B cell (primary cell): ENCODE data around the gene CERS1.

Source experiments
- EZH2 ChIP-seq: IDR thresholded peaks from 2 replicates; pipeline ENCODE4 v1.6.1; 2012; ENCODE audit warnings: borderline replicate concordance, low read depth, mild to moderate bottlenecking, moderate library complexity, low read length; ENCODE audit not compliant: insufficient read depth, poor library complexity, severe bottlenecking
- TF ChIP-seq, protein P1 (sequence below): fragments of 200-600 bp; IDR thresholded peaks from one replicate; pipeline ENCODE4 v1.8.0; 2022; ENCODE audit warnings: antibody characterized with exemption, mild to moderate bottlenecking

DNA sequence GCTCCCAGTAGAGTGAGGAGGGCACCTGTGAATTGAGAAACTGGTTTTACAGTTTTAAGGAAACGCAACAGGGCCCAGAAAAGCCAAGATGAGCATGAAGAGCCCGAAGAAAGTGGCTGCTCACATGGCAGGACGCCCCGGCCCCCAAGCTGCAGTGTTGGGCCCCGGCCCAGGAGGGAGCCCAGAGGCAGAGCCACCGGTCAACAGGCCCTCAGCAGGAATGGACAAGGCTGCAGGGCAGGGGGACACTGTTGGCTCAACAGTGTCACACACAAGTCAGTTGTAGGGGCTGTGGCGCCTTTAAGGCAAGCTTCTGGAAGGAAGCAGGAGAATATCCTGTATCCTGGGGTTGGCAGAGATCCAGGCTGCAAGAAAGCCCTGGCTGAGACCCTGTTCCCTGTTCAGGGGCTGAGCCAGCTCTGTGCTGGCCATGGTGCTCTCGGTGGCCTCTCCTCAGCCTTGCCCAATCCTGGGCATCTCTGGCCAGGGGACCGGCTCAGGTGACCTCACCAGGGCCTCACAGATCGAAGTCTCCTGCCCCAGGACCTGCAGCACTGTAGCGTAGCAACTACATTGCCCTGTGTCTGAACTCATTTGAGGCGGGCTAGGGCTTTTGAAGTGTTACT, 36.2 kb downstream of the CERS1 start:
- TF ChIP-seq, protein P1, sequence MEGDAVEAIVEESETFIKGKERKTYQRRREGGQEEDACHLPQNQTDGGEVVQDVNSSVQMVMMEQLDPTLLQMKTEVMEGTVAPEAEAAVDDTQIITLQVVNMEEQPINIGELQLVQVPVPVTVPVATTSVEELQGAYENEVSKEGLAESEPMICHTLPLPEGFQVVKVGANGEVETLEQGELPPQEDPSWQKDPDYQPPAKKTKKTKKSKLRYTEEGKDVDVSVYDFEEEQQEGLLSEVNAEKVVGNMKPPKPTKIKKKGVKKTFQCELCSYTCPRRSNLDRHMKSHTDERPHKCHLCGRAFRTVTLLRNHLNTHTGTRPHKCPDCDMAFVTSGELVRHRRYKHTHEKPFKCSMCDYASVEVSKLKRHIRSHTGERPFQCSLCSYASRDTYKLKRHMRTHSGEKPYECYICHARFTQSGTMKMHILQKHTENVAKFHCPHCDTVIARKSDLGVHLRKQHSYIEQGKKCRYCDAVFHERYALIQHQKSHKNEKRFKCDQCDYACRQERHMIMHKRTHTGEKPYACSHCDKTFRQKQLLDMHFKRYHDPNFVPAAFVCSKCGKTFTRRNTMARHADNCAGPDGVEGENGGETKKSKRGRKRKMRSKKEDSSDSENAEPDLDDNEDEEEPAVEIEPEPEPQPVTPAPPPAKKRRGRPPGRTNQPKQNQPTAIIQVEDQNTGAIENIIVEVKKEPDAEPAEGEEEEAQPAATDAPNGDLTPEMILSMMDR = no peak
- no peak for TF ChIP-seq EZH2
